Ectodermal cell (in vitro differentiated cells): ENCODE results near the gene UVRAG.

ENCODE experiments used
- H3K27ac ChIP-seq: 2 replicates; pipeline ENCODE4 v1.7.0; 2013; ENCODE audit warnings: mild to moderate bottlenecking, low read depth, low read length; ENCODE audit not compliant: insufficient read depth, poor library complexity, severe bottlenecking
- H3K27me3 ChIP-seq: 2 replicates; pipeline ENCODE4 v1.7.0; 2013; ENCODE audit warnings: mild to moderate bottlenecking, low read length; ENCODE audit not compliant: insufficient read depth, control insufficient read depth, poor library complexity, severe bottlenecking
- H3K36me3 ChIP-seq: one replicate; pipeline ENCODE4 v1.7.0; 2013; ENCODE audit warnings: low read length; ENCODE audit not compliant: control insufficient read depth, insufficient read depth
- H3K4me1 ChIP-seq: one replicate; pipeline ENCODE4 v1.7.0; 2013; ENCODE audit warnings: low read length; ENCODE audit not compliant: control insufficient read depth, insufficient read depth
- H3K4me3 ChIP-seq: 2 replicates; pipeline ENCODE4 v1.7.0; 2013; ENCODE audit warnings: low read depth, low read length, control low read depth; ENCODE audit not compliant: insufficient read depth
- H3K9me3 ChIP-seq: 2 replicates; pipeline ENCODE4 v1.7.0; 2013; ENCODE audit warnings: mild to moderate bottlenecking, low read length, moderate library complexity; ENCODE audit not compliant: control insufficient read depth
- WGBS, 2 experiments: methylation state at CpG; one replicate each; pipeline ENCODE4 v1.1.7; 2013; ENCODE audit warnings: missing lambda C conversion rate in 2 of 2; 5-methylcytosine and 5-hydroxymethylcytosine counted together

The UVRAG gene

DNA sequence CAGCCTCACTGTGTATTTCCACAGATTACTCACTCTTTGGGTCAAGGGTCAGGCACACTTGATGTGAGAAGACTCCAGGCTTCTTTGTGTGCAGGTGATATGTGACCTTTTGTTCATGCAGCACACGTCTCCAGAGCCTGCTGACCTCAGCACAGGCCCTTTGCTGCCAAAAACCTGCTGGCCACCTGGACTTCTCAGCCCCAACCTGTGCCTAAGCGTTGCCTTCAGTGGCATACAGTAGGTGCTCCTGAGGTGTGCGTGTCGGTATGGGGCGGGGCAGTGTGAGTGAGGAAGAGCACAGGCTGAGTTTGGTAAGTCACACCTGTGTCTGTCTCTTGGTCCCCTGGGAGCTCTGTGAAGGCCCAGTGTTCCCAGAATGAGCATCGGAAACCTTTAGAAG lies 333.2 kb downstream of the UVRAG start:
- Histone ChIP-seq H3K4me3 (no peak overlapping the region), H3K27ac (no peak overlapping the region), H3K27me3 (peaks cover under 1% of the 10 kb centered on the region), H3K9me3 (no peaks in the 10 kb centered on the region), H3K4me1 (no peaks in the 10 kb centered on the region), H3K36me3 (no peaks in the 10 kb centered on the region)
- 92 to 94% methylated on average over 6 of the region's 6 CpGs for WGBS, 2 experiments

DNA sequence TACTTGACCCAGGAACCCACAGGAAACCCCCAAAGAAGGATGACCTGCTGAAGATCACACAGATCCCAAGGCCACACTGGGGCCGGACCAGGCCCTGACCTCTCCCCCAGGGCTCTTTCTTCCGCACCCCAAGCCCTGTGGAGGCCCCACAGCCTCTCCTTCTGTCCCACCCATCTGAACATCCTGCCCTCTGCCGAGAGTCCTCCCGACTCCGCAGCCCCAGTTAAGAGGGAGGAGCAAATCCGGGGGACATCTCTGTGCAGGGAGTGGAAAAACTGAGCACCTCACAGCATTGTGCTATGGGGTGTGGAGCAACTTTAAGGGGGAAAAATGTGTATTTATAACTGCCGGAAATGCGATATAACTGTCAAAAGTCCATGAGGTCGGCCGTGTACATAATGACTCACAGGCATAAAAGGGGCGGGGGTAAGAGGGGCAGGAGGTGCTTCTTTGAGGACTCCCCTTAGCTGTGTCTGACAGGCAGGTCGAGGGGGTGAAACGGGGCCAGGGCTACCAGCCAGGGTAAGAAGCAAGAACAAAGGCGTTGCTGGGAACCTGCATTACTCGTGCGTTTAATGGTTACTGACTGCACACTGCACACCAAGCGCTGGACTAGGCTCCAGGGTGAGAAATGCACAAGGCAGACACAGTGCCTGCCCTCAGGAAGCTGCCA lies 334.1 kb downstream of the UVRAG start:
- Histone ChIP-seq H3K27me3 (peaks cover 5% of the 10 kb centered on the region), H3K9me3 (no peaks in the 10 kb centered on the region), H3K36me3 (no peaks in the 10 kb centered on the region), H3K27ac (no peak overlapping the region), H3K4me3 (no peak overlapping the region), H3K4me1 (no peaks in the 10 kb centered on the region)
- 93 to 94% methylated on average over 16 to 17 of the region's 17 CpGs for WGBS, 2 experiments

DNA sequence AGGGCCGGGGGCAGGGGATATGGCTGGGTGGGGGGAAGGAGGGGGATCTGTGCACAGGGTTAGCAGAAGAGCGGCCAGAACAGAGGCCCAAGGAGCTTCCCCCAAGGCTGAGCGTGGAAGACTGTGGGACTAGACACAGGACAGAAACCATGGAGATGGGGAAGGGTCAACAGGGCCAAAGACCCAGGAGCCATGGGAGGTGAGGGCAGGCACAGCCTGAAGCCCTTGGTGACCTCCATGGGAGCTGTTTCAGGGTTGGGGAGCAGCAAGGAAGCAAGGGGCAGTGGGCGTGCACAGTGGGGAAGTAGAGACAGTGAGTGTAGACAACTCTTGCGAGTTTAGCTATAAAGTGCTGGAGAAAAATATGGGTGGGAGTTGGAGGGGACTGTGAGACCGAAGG lies 334.7 kb downstream of the UVRAG start:
- Histone ChIP-seq H3K36me3 (no peaks in the 10 kb centered on the region), H3K27ac (no peak overlapping the region)
- 95 to 96% methylated on average over 6 of the region's 6 CpGs for WGBS, 2 experiments

DNA sequence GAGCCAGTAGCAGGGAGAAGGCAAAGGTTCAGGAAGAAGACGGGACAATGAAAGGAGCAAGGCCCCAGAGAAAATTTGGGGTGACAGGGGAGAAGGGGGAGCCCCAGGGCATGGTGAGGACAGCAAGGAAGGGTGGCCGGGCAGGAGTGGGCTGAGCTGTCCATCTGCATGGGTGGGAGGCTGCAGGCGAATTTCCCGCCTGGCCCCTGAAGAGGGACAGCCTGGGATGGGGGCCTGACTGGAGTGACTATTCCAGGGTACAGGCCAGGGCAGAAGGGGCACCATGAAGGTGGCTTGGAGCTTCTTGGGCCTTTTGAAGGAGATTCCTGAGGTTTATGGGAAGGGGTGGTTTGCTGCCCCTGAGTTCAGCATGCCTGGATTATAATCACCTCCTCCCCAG lies 335.1 kb downstream of the UVRAG start:
- H3K27ac ChIP-seq, result no peak overlapping the region
- WGBS, 2 experiments, result 97 to 98% methylated on average over 4 of the region's 4 CpGs
- no peaks in the 10 kb centered on the region for H3K4me1 ChIP-seq
- no peaks in the 10 kb centered on the region for H3K9me3 ChIP-seq
- H3K4me3 ChIP-seq, result no peak overlapping the region
- H3K27me3 ChIP-seq, result peaks cover 5% of the 10 kb centered on the region
- no peaks in the 10 kb centered on the region for H3K36me3 ChIP-seq

More for the DNA sequence above, 334.7 kb downstream of the UVRAG start:
- H3K9me3 ChIP-seq, result no peaks in the 10 kb centered on the region
- H3K27me3 ChIP-seq, result peaks cover 5% of the 10 kb centered on the region
- H3K4me1 ChIP-seq, result no peaks in the 10 kb centered on the region
- no peak overlapping the region for H3K4me3 ChIP-seq

DNA sequence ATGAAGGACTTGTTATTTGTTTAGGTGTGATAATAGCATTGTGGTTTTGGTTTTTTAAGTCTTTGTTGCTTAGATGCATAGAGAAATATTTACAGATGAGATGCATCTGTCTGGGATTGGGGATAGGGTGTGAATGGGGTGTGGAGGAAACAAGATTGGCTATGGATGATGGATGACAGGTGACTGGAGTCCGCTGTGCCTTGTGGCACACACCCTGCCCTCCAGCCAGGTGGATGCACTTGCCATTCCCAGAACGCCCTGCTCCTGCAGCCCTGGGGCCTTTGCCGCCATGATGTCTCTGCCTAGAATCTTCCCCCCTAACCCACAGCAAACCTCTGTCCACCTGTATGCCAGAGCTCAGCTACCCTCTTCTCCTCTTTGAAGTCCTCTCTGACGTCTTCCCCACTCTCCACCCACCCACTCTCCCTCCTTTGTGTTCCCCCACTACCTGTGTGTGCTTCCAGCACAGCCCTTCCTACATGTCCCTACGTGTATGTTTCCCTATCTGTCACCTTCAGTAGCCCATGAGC lies 336.6 kb downstream of the UVRAG start:
- H3K36me3 ChIP-seq, result no peaks in the 10 kb centered on the region
- no peak overlapping the region for H3K27ac ChIP-seq
- peaks cover 5% of the 10 kb centered on the region for H3K27me3 ChIP-seq
- H3K4me3 ChIP-seq, result no peak overlapping the region
- no peaks in the 10 kb centered on the region for H3K4me1 ChIP-seq
- 84 to 88% methylated on average over 5 of the region's 5 CpGs for WGBS, 2 experiments
- H3K9me3 ChIP-seq, result no peaks in the 10 kb centered on the region

DNA sequence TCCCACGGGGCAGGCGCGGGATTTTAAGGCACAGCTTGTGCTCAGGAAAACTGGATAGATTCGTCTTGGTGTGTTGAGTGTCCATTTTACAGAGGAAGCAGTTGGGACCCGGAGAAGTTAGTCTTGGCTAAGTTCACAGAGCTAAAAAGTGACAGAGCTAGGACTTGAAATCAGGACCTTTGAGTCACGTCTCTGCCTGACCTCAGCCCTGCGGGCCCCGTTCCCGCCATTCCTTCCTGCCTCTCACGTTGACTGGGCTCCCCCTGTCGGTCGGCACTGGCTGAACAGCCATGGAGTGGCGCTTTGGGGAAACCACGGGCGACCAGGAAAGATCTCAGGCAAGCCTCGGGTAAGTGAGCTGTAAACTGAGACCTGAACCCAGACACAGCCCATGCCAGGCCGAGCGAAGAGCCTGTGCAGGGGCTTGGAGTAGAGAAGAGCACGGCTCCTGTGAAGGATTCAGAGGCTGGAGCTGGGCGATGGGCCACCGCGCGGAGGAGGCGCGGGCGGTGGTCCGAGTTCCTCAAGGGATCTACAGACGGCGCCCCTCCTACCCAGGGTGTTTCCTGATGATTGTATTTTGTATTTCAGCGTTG lies 337.2 kb downstream of the UVRAG start:
- Histone ChIP-seq H3K9me3 (no peaks in the 10 kb centered on the region), H3K27ac (no peak overlapping the region), H3K4me1 (no peaks in the 10 kb centered on the region), H3K27me3 (peaks cover 5% of the 10 kb centered on the region), H3K36me3 (no peaks in the 10 kb centered on the region), H3K4me3 (no peak overlapping the region)
- 36 to 37% methylated on average over 30 of the region's 30 CpGs for WGBS, 2 experiments

DNA sequence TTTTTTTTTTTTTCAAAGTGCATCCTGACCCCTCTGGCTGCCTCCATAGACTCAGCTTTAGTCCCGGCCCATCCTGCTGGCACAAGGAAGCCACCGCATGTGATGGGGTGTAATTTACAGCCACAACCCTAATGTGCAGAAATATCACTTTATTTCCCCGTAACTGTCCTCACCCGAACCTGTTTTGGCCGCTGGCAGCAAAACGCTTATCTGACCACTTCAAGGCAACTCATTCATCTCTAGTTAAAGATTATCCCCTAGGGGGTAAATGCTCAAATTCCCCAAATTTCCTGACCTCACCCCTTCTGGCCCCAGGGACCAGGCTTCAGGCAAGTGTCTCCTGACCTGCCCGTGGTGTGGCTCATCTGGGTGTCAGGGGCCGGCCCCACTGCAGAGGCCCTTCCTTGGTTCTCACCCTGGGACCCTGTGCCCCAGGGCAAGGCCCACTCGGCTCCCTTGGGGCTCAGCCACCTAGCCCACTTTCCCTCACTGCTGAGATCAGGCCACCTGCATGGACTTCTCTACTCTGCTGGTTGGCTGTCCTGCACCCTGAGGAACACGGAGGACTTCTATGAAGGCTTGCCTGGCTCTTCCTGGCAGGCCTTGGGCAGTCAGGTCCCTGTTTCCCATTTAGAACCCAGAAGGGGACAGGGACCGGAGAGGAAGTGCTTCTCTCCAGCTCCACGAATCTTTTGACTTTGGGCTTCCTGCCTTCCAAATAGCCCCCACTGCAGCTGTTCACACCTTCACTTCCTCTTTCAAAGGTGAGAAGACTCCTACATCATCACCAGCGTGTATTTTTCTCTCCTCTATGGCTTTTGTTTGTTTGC lies 337.9 kb downstream of the UVRAG start:
- Histone ChIP-seq H3K27ac (no peak overlapping the region), H3K9me3 (no peaks in the 10 kb centered on the region), H3K27me3 (peaks cover 5% of the 10 kb centered on the region), H3K36me3 (no peaks in the 10 kb centered on the region), H3K4me1 (no peaks in the 10 kb centered on the region), H3K4me3 (no peak overlapping the region)
- 76 to 80% methylated on average over 12 of the region's 13 CpGs for WGBS, 2 experiments

DNA sequence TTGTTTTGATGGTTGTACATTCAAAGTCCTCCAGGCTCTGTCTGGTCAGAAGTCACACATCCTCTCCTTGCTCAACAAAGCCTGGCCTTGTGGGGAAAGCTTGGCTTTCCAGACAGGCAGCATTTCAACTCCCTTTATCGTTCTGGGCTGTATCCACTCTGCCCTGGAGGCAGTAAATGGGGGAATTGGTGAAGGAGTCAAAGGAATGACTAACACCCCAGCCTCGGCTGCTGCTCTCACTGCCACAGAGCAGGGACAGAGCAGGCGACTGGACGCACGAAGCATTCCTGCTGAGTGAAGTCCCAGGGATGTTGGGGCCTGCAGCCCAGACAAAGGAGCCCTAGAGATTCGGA lies 338.5 kb downstream of the UVRAG start:
- H3K9me3 ChIP-seq, result no peaks in the 10 kb centered on the region
- no peak overlapping the region for H3K4me3 ChIP-seq
- H3K4me1 ChIP-seq, result no peaks in the 10 kb centered on the region
- peaks cover 5% of the 10 kb centered on the region for H3K27me3 ChIP-seq
- no peak overlapping the region for H3K27ac ChIP-seq
- 61 to 74% methylated on average over 6 of the region's 6 CpGs for WGBS, 2 experiments
- no peaks in the 10 kb centered on the region for H3K36me3 ChIP-seq

DNA sequence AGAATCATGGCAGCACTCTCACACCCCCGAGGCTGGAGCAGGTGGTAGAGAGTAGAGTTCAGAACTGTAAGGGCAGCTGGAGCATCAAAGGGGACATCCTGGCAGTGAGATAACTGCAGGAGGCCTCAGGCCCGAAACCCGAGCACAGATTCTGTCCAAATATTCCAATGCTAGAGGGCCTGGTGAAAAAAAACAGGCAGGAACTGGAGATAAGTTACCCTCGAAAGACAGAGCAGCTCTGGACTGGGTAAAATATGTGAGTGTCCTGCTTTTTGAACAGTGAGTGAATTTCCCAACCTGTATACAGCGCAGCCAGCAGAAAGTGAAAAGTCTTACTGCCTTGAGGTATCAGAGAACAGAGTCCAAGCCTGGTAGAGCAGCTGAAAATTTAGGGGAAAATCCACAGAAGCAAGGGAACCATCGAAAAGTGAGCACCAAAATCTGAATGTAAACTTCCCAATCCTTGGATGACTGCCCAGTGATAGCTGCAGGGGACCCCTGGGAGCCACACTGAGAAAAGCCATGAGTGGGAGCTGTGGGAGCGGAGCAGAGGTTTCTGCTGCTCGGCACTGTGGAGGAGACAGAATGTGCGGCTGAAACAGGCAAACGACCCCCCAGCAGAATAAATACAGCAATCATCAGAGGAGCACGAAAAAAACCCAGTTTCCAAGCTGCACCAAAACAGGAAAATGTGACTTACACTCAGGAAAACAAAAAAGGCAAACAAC lies 340.7 kb downstream of the UVRAG start:
- H3K36me3 ChIP-seq, result no peaks in the 10 kb centered on the region
- peaks cover 3% of the 10 kb centered on the region for H3K4me1 ChIP-seq
- 91% methylated on average over 11 of the region's 11 CpGs for WGBS, 2 experiments
- H3K9me3 ChIP-seq, result no peaks in the 10 kb centered on the region
- H3K27ac ChIP-seq, result no peak overlapping the region
- peaks cover 5% of the 10 kb centered on the region for H3K27me3 ChIP-seq
- no peak overlapping the region for H3K4me3 ChIP-seq
